CD8-positive, alpha-beta memory T cell (primary cell): ENCODE results near the gene PACS1. TPM values are rescaled to one million over a fixed set of nuclear protein-coding genes. Genes with fewer than 3 reads are reported as not detected.

Source experiments
- CTCF ChIA-PET: fragments of 350-600 bp; sonication (Branson Sonifier 250); formaldehyde crosslinking; loops from one replicate; lab custom pipeline; 2021; ENCODE audit warnings: antibody characterized with exemption; lab: Charles Lee
- POLR2A ChIA-PET: fragments of 350-600 bp; sonication (Branson Sonifier 250); formaldehyde crosslinking; loops from one replicate; lab custom pipeline; 2021; ENCODE audit warnings: antibody characterized with exemption; lab: Charles Lee
- DNase-seq, 5 donors: peaks; one replicate each; pipeline versions ENCODE4 v3.0.0 to v3.0.0-alpha.2; 2020 to 2022; ENCODE audit warnings: mixed read lengths in 1 of 5
- H3K27ac ChIP-seq: one replicate; pipeline ENCODE4 v1.7.0; 2013; ENCODE audit warnings: low read depth, mild to moderate bottlenecking, low read length, moderate library complexity
- H3K27me3 ChIP-seq: 2 replicates; pipeline ENCODE4 v1.7.0; 2013; ENCODE audit warnings: low read length, mild to moderate bottlenecking; ENCODE audit not compliant: insufficient read depth, poor library complexity, severe bottlenecking
- H3K36me3 ChIP-seq: 2 replicates; pipeline ENCODE4 v1.7.0; 2013; ENCODE audit warnings: mild to moderate bottlenecking, low read length, moderate library complexity; ENCODE audit not compliant: insufficient read depth
- H3K4me1 ChIP-seq: 2 replicates; pipeline ENCODE4 v1.7.0; 2013; ENCODE audit warnings: mild to moderate bottlenecking, low read length, moderate library complexity; ENCODE audit not compliant: insufficient read depth
- H3K4me3 ChIP-seq: 2 replicates; pipeline ENCODE4 v1.7.0; 2013; ENCODE audit warnings: mild to moderate bottlenecking, low read length
- H3K9me3 ChIP-seq: 2 replicates; pipeline ENCODE4 v1.7.0; 2013; ENCODE audit warnings: mild to moderate bottlenecking, low read length
- H3K27ac Mint-ChIP-seq, 8 donors: one replicate each; pipeline ENCODE4 v1.8.0; 2020 to 2021; ENCODE audit warnings: mixed read lengths in 8 of 8, mild to moderate bottlenecking in 6 of 8, inconsistent platforms in 3 of 8, moderate library complexity in 3 of 8
- H3K27me3 Mint-ChIP-seq, 2 donors: one replicate each; pipeline ENCODE4 v1.8.0; 2020 to 2021; ENCODE audit warnings: mixed read lengths in 2 of 2, mild to moderate bottlenecking in 1 of 2, moderate library complexity in 1 of 2
- H3K36me3 Mint-ChIP-seq, 3 donors: one replicate each; pipeline ENCODE4 v1.8.0; 2020 to 2021; ENCODE audit warnings: mixed read lengths in 3 of 3, inconsistent platforms in 1 of 3, mild to moderate bottlenecking in 1 of 3
- H3K4me1 Mint-ChIP-seq, 3 donors: one replicate each; pipeline ENCODE4 v1.8.0; 2020 to 2021; ENCODE audit warnings: mixed read lengths in 3 of 3, inconsistent platforms in 1 of 3, mild to moderate bottlenecking in 1 of 3
- H3K4me3 Mint-ChIP-seq, 7 donors: one replicate each; pipeline ENCODE4 v1.8.0; 2020 to 2021; ENCODE audit warnings: mixed read lengths in 7 of 7, mild to moderate bottlenecking in 6 of 7, moderate library complexity in 4 of 7, inconsistent platforms in 2 of 7
- H3K9me3 Mint-ChIP-seq, 5 donors: one replicate each; pipeline ENCODE4 v1.8.0; 2020 to 2022; ENCODE audit warnings: mixed read lengths in 5 of 5, mild to moderate bottlenecking in 3 of 5, moderate library complexity in 2 of 5, inconsistent platforms in 1 of 5
- polyA plus RNA-seq: library from polyadenylated mRNA; unstranded; fragments of 300-500 nt; fragmentation: Illumina TruSeq; gene quantifications from one replicate; pipeline ENCODE4 v1.2.3, GENCODE V29; 2021
- total RNA-seq, 2 experiments: library from RNA; stranded (reverse); gene quantifications; one replicate each; pipeline ENCODE4 v1.2.3, GENCODE V29; 2021

The PACS1 gene
- total and polyA plus RNA-seq, 3 experiments from 2014 or later, result 73.3 to 86.1 (median 77.4) TPM

- no peaks in the 10 kb centered on the region for H3K9me3 Mint-ChIP-seq
- H3K27me3 ChIP-seq, result peaks cover 15% of the 10 kb centered on the region
- CTCF ChIA-PET, result no interaction called here
These were observed 223.9 kb downstream of the PACS1 start for GRCh38 chr11:66293777-66294625.

More at GRCh38 chr11:66293777-66294625, 223.9 kb downstream of the PACS1 start:
- POLR2A ChIA-PET, result no interaction called here
- no peak overlapping the region for H3K27ac ChIP-seq
- peaks cover 23 to 27% (median 26%) of the 10 kb centered on the region in 3 donors for H3K4me1 Mint-ChIP-seq
- H3K4me1 ChIP-seq, result peaks cover 9% of the 10 kb centered on the region
- no peak for DNase-seq
- peaks cover 0 to 4% (median 2%) of the 10 kb centered on the region in 3 donors for H3K36me3 Mint-ChIP-seq
- no peaks in the 10 kb centered on the region for H3K9me3 ChIP-seq
- peaks cover 14 to 24% of the 10 kb centered on the region in 2 donors for H3K27me3 Mint-ChIP-seq
- H3K4me3 ChIP-seq, result no peak overlapping the region
- H3K27ac Mint-ChIP-seq, result no peak overlapping the region
- no peaks in the 10 kb centered on the region for H3K36me3 ChIP-seq
- peak overlapping the region in 1 of 7 donors; percentile 49 for H3K4me3 Mint-ChIP-seq

Other genes starting within 250 kb of the PACS1 start
- 1 to 10 TPM; 2.0 to 2.8 TPM for gene SNX32, start 236.3 kb upstream of the PACS1 start, total RNA-seq
- 0.77 TPM for gene SNX32, start 236.3 kb upstream of the PACS1 start, polyA plus RNA-seq
- gene CFL1, start 212.1 kb upstream of the PACS1 start, total RNA-seq, result 1,000 to 10,000 TPM; 1,172 to 1,226 TPM
- gene CFL1, start 212.1 kb upstream of the PACS1 start, polyA plus RNA-seq, result 3,347 TPM
- gene MUS81, start 209.8 kb upstream of the PACS1 start, total RNA-seq, result 10 to 100 TPM; 84.7 to 85.8 TPM
- gene MUS81, start 209.8 kb upstream of the PACS1 start, polyA plus RNA-seq, result 35.2 TPM
- gene EFEMP2, start 197.5 kb upstream of the PACS1 start, total RNA-seq, result 1 to 10 TPM; 3.9 to 4.0 TPM
- 0.23 TPM for gene EFEMP2, start 197.5 kb upstream of the PACS1 start, polyA plus RNA-seq
- gene CTSW, start 190.4 kb upstream of the PACS1 start, total RNA-seq, result 10 to 100 TPM; 40.9 to 44.3 TPM
- gene CTSW, start 190.4 kb upstream of the PACS1 start, polyA plus RNA-seq, result 1,046 TPM
- 100 to 1,000 TPM; 121 to 123 TPM for gene FIBP, start 181.8 kb upstream of the PACS1 start, total RNA-seq
- 78.6 TPM for gene FIBP, start 181.8 kb upstream of the PACS1 start, polyA plus RNA-seq
- gene CCDC85B, start 179.6 kb upstream of the PACS1 start, total RNA-seq, result 10 to 100 TPM; 81.3 to 86.7 TPM
- 94.4 TPM for gene CCDC85B, start 179.6 kb upstream of the PACS1 start, polyA plus RNA-seq
- gene FOSL1, start 169.9 kb upstream of the PACS1 start, total RNA-seq, result 10 to 100 TPM; 26.4 to 26.9 TPM
- gene FOSL1, start 169.9 kb upstream of the PACS1 start, polyA plus RNA-seq, result 0.51 TPM
- 10 to 100 TPM; 18.7 to 21.4 TPM for gene C11orf68, start 151.2 kb upstream of the PACS1 start, total RNA-seq
- 70.3 TPM for gene C11orf68, start 151.2 kb upstream of the PACS1 start, polyA plus RNA-seq
- 100 to 1,000 TPM in 1 of 2 experiments, 10 to 100 TPM in 1; 94.6 to 103 TPM for gene DRAP1, start 150.8 kb upstream of the PACS1 start, total RNA-seq
- gene DRAP1, start 150.8 kb upstream of the PACS1 start, polyA plus RNA-seq, result 115 TPM
- not detected for gene TSGA10IP, start 124.8 kb upstream of the PACS1 start, total RNA-seq
- gene TSGA10IP, start 124.8 kb upstream of the PACS1 start, polyA plus RNA-seq, result not detected
- 10 to 100 TPM; 69.9 to 70.2 TPM for gene SART1, start 108.5 kb upstream of the PACS1 start, total RNA-seq
- gene SART1, start 108.5 kb upstream of the PACS1 start, polyA plus RNA-seq, result 50.1 TPM
- gene EIF1AD, start 68.1 kb upstream of the PACS1 start, total RNA-seq, result 10 to 100 TPM; 81.2 to 81.3 TPM
- 16.1 TPM for gene EIF1AD, start 68.1 kb upstream of the PACS1 start, polyA plus RNA-seq
- gene BANF1, start 67.8 kb upstream of the PACS1 start, total RNA-seq, result 100 to 1,000 TPM; 264 to 268 TPM
- gene BANF1, start 67.8 kb upstream of the PACS1 start, polyA plus RNA-seq, result 205 TPM
- not detected for gene CST6, start 58.3 kb upstream of the PACS1 start, total RNA-seq
- gene CST6, start 58.3 kb upstream of the PACS1 start, polyA plus RNA-seq, result not detected
- gene CATSPER1, start 43.8 kb upstream of the PACS1 start, total RNA-seq, result not detected
- gene CATSPER1, start 43.8 kb upstream of the PACS1 start, polyA plus RNA-seq, result not detected
- not detected for gene GAL3ST3, start 21.1 kb upstream of the PACS1 start, total RNA-seq
- not detected for gene GAL3ST3, start 21.1 kb upstream of the PACS1 start, polyA plus RNA-seq
- 100 to 1,000 TPM; 261 to 274 TPM for gene SF3B2, start 17.9 kb upstream of the PACS1 start, total RNA-seq
- gene SF3B2, start 17.9 kb upstream of the PACS1 start, polyA plus RNA-seq, result 134 TPM
- 10 to 100 TPM; 61.6 to 65.9 TPM for gene KLC2, start 187.4 kb downstream of the PACS1 start, total RNA-seq
- gene KLC2, start 187.4 kb downstream of the PACS1 start, polyA plus RNA-seq, result 11.9 TPM
- gene RAB1B, start 198.4 kb downstream of the PACS1 start, total RNA-seq, result 100 to 1,000 TPM; 119 to 125 TPM
- 18.6 TPM for gene RAB1B, start 198.4 kb downstream of the PACS1 start, polyA plus RNA-seq
- 1 to 10 TPM; 2.7 to 2.8 TPM for gene CNIH2, start 207.9 kb downstream of the PACS1 start, total RNA-seq
- gene CNIH2, start 207.9 kb downstream of the PACS1 start, polyA plus RNA-seq, result not detected
- 10 to 100 TPM; 96.5 to 97.3 TPM for gene YIF1A, start 218.9 kb downstream of the PACS1 start, total RNA-seq
- gene YIF1A, start 218.9 kb downstream of the PACS1 start, polyA plus RNA-seq, result 61.7 TPM
- not detected for gene TMEM151A, start 221.6 kb downstream of the PACS1 start, total RNA-seq
- gene TMEM151A, start 221.6 kb downstream of the PACS1 start, polyA plus RNA-seq, result not detected
- gene CD248, start 246.8 kb downstream of the PACS1 start, total RNA-seq, result 1 to 10 TPM; 2.9 to 3.1 TPM
- gene CD248, start 246.8 kb downstream of the PACS1 start, polyA plus RNA-seq, result 18.9 TPM